Panc1 (cell line): Measurements from ENCODE around the gene DSCAM. TPM values are rescaled to one million over a fixed set of nuclear protein-coding genes. Genes with fewer than 3 reads are reported as not detected.

Experiments
- ATAC-seq: fragments of 200-7000 bp; cut with Tn5 transposase; 2 replicates; pipeline ENCODE4 v1.9.1; 2020; ENCODE audit warnings: mild to moderate bottlenecking, moderate library complexity
- BruUV-seq: library from RNA; stranded (reverse); fragments of 400-500 nt; replicated peaks from 2 replicates; lab custom pipeline; 2021; lab: Mats Ljungman, UMichigan
- CTCF ChIA-PET: fragments of 300-600 bp; sonication (Branson Sonifier 250); formaldehyde crosslinking; loops from one replicate; lab custom pipeline; 2022; ENCODE audit warnings: antibody characterized with exemption; lab: Charles Lee
- POLR2A ChIA-PET: fragments of 300-600 bp; sonication (Branson Sonifier 250); formaldehyde crosslinking; loops from one replicate; lab custom pipeline; 2022; ENCODE audit warnings: antibody characterized with exemption; lab: Charles Lee
- DNase-seq: peaks from one replicate; pipeline ENCODE4 v3.0.0-alpha.2; 2010; ENCODE audit warnings: low read depth, low spot score
- H3K27ac ChIP-seq: 2 replicates; pipeline ENCODE4 v1.5.1; 2011; ENCODE audit warnings: mild to moderate bottlenecking, low read length, inconsistent platforms
- H3K27me3 ChIP-seq: fragments of 200-500 bp; sonication (Bioruptor generic); 2 replicates; pipeline ENCODE4 v1.6.0; 2014; ENCODE audit warnings: low read length, inconsistent platforms; ENCODE audit not compliant: control insufficient read depth, insufficient read depth
- H3K36me3 ChIP-seq: fragments of 200-500 bp; sonication (Bioruptor generic); 2 replicates; pipeline ENCODE4 v1.5.1; 2014; ENCODE audit warnings: inconsistent platforms, mild to moderate bottlenecking, low read length, moderate library complexity; ENCODE audit not compliant: control insufficient read depth, insufficient read depth
- H3K4me1 ChIP-seq: 2 replicates; pipeline ENCODE4 v1.5.1; 2011; ENCODE audit warnings: inconsistent platforms, mild to moderate bottlenecking, low read length, moderate library complexity; ENCODE audit not compliant: control insufficient read depth, insufficient read depth
- H3K4me3 ChIP-seq, 2 experiments: 2 replicates each; pipeline ENCODE4 v1.5.1; 2011 to 2012; ENCODE audit warnings: low read depth in 2 of 2, low read length in 2 of 2, mild to moderate bottlenecking in 2 of 2, inconsistent platforms in 1 of 2, moderate library complexity in 1 of 2
- H3K9me3 ChIP-seq: fragments of 200-500 bp; sonication (Bioruptor generic); 2 replicates; pipeline ENCODE4 v1.5.1; 2014; ENCODE audit warnings: low read depth, mild to moderate bottlenecking, inconsistent platforms, low read length, moderate library complexity; ENCODE audit not compliant: control insufficient read depth, insufficient read depth
- CTCF ChIP-seq: fragments of 450-650 bp; IDR thresholded peaks from 2 replicates; pipeline ENCODE4 v1.5.1; 2017; ENCODE audit warnings: mild to moderate bottlenecking
- POLR2AphosphoS5 ChIP-seq: IDR thresholded peaks from 2 replicates; pipeline ENCODE4 v1.6.1; 2012; ENCODE audit warnings: mild to moderate bottlenecking, low read depth, low read length, moderate library complexity
- REST ChIP-seq, 2 experiments: IDR thresholded peaks; 2 replicates each; pipeline ENCODE4 v1.6.1; 2011 to 2012; ENCODE audit warnings: low read depth in 2 of 2, control low read depth in 1 of 2, low read length in 1 of 2, mild to moderate bottlenecking in 1 of 2, moderate library complexity in 1 of 2; ENCODE audit not compliant: insufficient read depth in 1 of 2
- SIN3A ChIP-seq: IDR thresholded peaks from 2 replicates; pipeline ENCODE4 v1.6.1; 2012; ENCODE audit warnings: low read depth, mild to moderate bottlenecking, low read length, moderate library complexity, borderline replicate concordance; ENCODE audit not compliant: insufficient read depth
- TCF7L2 ChIP-seq: IDR thresholded peaks from 2 replicates; pipeline ENCODE4 v1.6.1; 2011; ENCODE audit warnings: mild to moderate bottlenecking, low read depth, low read length, inconsistent platforms
- in situ Hi-C: cut with HindIII; loops from 2 replicates; pipeline ENCODE4 v1.10.0; 2016; ENCODE audit warnings: low sequenced_read_pairs, low pct_unique_long_range_greater_than_20kb
- intact Hi-C: fragments of 100-400 bp; cut with micrococcal nuclease; formaldehyde crosslinking; loops from one replicate; pipeline ENCODE4 v1.10.0; 2022; ENCODE audit not compliant: unreplicated experiment
- total RNA-seq: library from RNA; stranded (reverse); gene quantifications from one replicate; pipeline ENCODE4 v1.2.1, GENCODE V29; 2021; ENCODE audit not compliant: unreplicated experiment

The DSCAM gene
- total RNA-seq, 1 experiment from 2014 or later: not detected

- TF ChIP-seq SIN3A (no peak), CTCF (no peak), POLR2AphosphoS5 (no peak), REST (IDR thresholded peaks at IDR 0.05; ENCODE audit: insufficient read depth in 1 of 2, low read depth in 2 of 2, low read length in 1 of 2) (no peak), TCF7L2 (no peak)
- BruUV-seq: no TSS peak
- ChIA-PET CTCF (no interaction called here), POLR2A (no interaction called here)
- H3K9me3 ChIP-seq: no peaks in the 10 kb centered on the region
- in situ Hi-C loops (no loop called here), intact Hi-C loops (no loop called here)
- DNase-seq: no peak
- no peak overlapping the region for H3K27ac ChIP-seq
- H3K4me1 ChIP-seq: no peaks in the 10 kb centered on the region
- H3K27me3 ChIP-seq: no peaks in the 10 kb centered on the region
- no peaks in the 10 kb centered on the region for H3K36me3 ChIP-seq
- no peak overlapping the region for H3K4me3 ChIP-seq
- ATAC-seq: no peak
These were observed 410.7 kb downstream of the DSCAM start for GRCh38 chr21:40436261-40436660.

- H3K36me3 ChIP-seq: no peaks in the 10 kb centered on the region
- in situ Hi-C loops (no loop called here), intact Hi-C loops (no loop called here)
- no peak overlapping the region for H3K4me3 ChIP-seq
- H3K4me1 ChIP-seq: no peaks in the 10 kb centered on the region
- H3K27me3 ChIP-seq: no peaks in the 10 kb centered on the region
- CTCF ChIA-PET: no interaction called here
- no TSS peak for BruUV-seq
- no peak overlapping the region for H3K27ac ChIP-seq
- DNase-seq: no peak
- H3K9me3 ChIP-seq: no peaks in the 10 kb centered on the region
- POLR2A ChIA-PET: no interaction called here
- no peak for ATAC-seq
- no peak for TF ChIP-seq TCF7L2
- no peak for TF ChIP-seq CTCF
- TF ChIP-seq REST (IDR thresholded peaks at IDR 0.05; ENCODE audit: insufficient read depth in 1 of 2, low read depth in 2 of 2, low read length in 1 of 2): no peak
- TF ChIP-seq SIN3A: no peak
- TF ChIP-seq POLR2AphosphoS5: no peak
These were observed 413.4 kb downstream of the DSCAM start for GRCh38 chr21:40433538-40433937.
